C4-2B (cell line): ENCODE results near the gene PHF24.

Experiments used
- H3K27ac ChIP-seq: fragments of 450-650 bp; 2 replicates; pipeline ENCODE4 v1.5.1; 2017
- CTCF ChIP-seq: fragments of 450-650 bp; conservative IDR thresholded peaks from 2 replicates; pipeline ENCODE4 v1.5.1; 2017; ENCODE audit warnings: mild to moderate bottlenecking
- ZFX ChIP-seq: fragments of 450-650 bp; IDR thresholded peaks from 2 replicates; pipeline ENCODE4 v1.6.1; 2017

PHF24 gene

DNA sequence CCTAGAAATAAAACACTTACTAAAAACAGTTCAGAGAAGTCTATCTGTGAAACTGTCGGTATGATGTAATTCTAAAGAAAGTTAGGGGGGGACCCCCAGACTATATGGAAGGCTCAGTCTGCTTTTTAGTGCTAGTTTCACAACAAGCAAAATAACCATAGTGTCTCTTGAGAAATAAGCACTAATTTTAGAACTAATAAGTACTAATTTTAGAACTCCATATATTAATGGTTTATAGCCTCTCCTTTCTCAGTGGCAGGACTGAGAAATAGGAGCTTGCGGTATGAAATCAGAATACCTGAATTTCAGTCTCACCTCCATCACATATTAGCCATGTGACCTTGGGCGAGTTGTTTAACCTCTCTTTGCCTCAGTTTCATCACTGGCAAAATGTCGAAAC lies 1.4 kb upstream of the PHF24 start:
- no peak for TF ChIP-seq ZFX
- no peak for TF ChIP-seq CTCF

DNA sequence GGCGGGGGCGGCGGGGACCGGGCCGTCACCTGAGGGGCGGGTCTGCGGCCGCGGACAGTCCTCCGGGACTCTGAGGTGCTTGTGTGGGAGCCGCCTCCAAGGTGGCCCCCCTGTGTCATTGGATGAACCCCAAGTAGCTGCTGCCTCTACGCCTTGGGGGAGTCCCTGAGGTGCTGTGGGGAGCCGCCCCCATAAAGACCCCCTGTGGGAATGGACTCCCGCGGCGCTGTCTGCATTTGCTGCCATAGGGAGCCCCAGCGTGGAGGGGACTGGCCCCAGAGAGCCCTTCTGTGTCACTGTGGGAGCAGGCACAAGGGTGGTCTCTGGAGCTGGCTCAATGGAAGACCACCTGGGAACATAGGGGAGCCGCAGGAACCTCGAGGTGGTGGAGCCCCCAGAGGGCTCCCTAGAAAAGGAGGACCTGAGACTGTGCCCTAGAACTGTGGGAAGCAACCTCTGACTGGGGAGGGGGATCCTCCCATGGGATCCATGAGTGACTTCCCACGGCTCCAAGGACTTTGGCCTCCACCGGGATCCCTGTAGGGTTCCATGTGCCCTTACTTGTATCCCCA lies 412 bp downstream of the PHF24 start:
- H3K27ac ChIP-seq = no peak overlapping the region
- TF ChIP-seq CTCF (peak; percentile 30), ZFX (no peak)

More for the DNA sequence above, 1.4 kb upstream of the PHF24 start:
- H3K27ac ChIP-seq = no peak overlapping the region

GRCh38 chr9:34959461-34959860 lies 1.4 kb downstream of the PHF24 start:
- TF ChIP-seq CTCF (no peak), ZFX (no peak)
- H3K27ac ChIP-seq = no peak overlapping the region

DNA sequence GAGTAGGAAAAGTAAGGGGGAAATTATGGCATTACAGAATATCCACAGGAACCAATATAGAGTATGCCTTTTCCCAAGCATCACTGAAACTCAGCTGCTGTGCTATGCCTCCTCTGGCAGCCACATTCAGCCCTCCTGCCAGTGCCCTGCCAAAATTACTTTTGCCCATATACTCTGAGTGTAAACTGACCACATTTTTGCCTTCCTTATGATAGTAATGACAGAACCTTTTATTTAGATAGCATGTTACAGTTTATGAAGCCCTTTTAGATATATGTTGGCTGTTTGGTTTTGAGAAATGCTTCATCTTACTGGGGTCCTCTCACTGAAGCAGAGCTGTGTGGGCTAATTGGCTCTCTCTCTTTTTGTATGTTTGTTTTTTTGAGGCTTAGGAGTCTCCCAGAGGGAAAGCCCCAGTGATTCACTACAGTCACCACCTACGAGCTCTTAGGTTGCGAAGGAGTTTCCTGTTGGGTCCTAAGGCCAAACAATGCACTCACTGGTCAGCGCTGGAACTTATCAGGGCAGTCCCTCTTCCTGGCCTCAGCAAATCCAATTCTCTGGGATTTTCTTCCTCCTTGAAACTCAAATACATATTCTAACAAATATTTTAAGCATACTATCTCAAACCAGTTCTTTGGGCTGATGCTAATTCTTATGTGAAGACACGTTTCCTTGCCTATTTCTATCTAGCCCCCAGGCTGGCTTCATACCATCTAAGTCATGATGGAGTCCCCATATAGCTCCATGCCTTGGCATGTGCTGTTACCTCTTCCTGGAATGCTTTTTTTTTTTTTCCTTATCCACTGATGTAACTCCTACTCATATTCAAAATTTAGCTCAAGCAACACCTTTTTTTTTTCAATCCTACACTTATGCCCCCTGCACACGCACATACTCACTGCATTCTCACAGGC lies 3.7 kb downstream of the PHF24 start:
- TF ChIP-seq CTCF (no peak), ZFX (no peak)
- no peak overlapping the region for H3K27ac ChIP-seq

DNA sequence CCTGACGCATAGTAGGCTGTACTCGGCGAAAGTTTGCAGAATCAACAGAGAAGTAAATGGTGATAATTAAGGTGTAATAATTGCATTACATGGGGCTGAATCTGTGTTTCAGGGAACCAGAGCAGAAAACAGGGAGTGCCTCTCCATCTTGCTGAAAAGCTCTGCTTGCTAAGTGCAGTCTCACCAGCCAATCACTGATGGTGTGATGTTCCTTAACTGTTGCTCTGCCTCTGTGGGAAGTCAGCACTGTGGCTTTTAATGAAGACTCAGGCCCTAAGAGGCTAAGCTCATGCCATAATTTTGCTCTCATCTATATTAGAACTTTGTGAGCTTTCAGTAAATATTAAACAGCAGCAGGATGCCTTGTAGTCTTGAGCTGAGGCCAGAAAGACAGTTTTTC lies 4.5 kb downstream of the PHF24 start:
- TF ChIP-seq CTCF (no peak), ZFX (no peak)

GRCh38 chr9:34963552-34963951 lies 5.5 kb downstream of the PHF24 start:
- no peak overlapping the region for H3K27ac ChIP-seq
- TF ChIP-seq CTCF (no peak), ZFX (no peak)

More for the DNA sequence above, 4.5 kb downstream of the PHF24 start:
- no peak overlapping the region for H3K27ac ChIP-seq

DNA sequence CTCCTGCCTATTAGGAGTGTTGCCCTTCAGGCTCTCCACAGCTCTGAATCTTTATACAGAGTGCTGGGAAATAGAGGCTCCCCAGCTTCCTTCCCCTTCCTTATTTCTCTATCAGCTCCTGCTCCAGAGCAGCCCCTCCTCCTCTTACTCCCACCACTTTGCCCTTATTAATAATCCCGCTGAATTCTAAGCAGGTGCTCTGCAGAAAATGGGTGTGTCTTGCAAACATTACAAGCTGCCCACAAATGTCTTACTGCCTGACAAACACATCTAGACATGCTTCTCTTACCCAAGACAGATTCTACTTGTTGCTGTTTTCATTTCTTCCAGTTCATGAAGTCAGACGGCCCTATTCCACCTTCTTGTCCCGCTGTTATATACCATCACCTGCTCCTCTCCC lies 6.4 kb downstream of the PHF24 start:
- H3K27ac ChIP-seq = no peak overlapping the region
- no peak for TF ChIP-seq ZFX
- no peak for TF ChIP-seq CTCF
